ENCODE results near the gene MTURN. TPM values are rescaled to one million over a fixed set of nuclear protein-coding genes. Genes with fewer than 3 reads are reported as not detected.

MTURN gene
- total and polyA plus RNA-seq, 10 of the 15 experiments (the other 5 are each of a cell fraction or from before 2014, with no cell fraction given): 0.52 to 5.0 (median 3.3) TPM

DNA sequence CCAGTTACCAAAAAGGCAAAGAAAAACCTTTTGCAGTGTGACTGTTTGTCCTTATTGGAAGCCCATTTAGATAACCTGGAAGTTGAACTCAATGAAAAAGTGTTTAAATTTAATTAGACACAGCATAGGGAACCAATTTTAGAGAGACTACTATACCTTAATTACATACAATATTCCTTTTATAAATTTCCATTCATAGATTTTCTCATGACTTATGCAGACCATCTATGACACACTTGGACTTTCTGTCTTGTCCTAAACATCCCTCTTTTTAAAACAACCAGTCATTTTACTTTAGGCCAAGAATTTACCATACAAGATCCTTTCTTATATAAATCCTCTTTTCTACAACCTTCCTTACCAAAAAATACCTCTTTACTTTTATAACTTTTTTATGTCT, 61.6 kb downstream of the MTURN start:
- H3K9me3 ChIP-seq (replicated peaks; ENCODE audit: control insufficient read depth, insufficient read depth, low read length): peaks cover 12% of the 10 kb centered on the region; the same call in 2 of the 3 replicates
- ChIA-PET RAD21 (ENCODE audit: unreplicated experiment) (no interaction called here), SMC1A (ENCODE audit: uncharacterized antibody, unreplicated experiment) (interaction anchor here (0.8 to 1.4 kb wide), 3 partner anchors 11 to 96 kb away, joined by 3 to 5 read pairs (median 3); no protein-coding TSS in a partner anchor), POLR2A (no interaction called here), CTCF (no interaction called here)
- no peak overlapping the region for H3K4me2 ChIP-seq (ENCODE audit: control insufficient read depth, insufficient read depth)
- no peaks in the 10 kb centered on the region for H4K20me1 ChIP-seq (ENCODE audit: control insufficient read depth, insufficient read depth)
- peaks cover 12% of the 10 kb centered on the region for H3K4me1 ChIP-seq (ENCODE audit: control insufficient read depth, insufficient read depth, low read length)
- H3K79me2 ChIP-seq (ENCODE audit: control insufficient read depth, insufficient read depth, low read length): no peaks in the 10 kb centered on the region
- intact Hi-C loops (cut with micrococcal nuclease; ENCODE audit: unreplicated experiment) (no loop called here), in situ Hi-C loops (cut with MboI) (no loop called here)
- ATAC-seq: no peak
- H3K4me3 ChIP-seq: no peak overlapping the region
- no peak overlapping the region for H3K9ac ChIP-seq (ENCODE audit: control insufficient read depth, insufficient read depth, low read length)
- no peak for FAIRE-seq
- no peak for DNase-seq (ENCODE audit: low read depth, low spot score)
- H2AFZ ChIP-seq (ENCODE audit: control insufficient read depth, low read depth, low read length): no peak overlapping the region
- H3K36me3 ChIP-seq (ENCODE audit: control insufficient read depth in 2 of 2, insufficient read depth in 2 of 2, low read length in 1 of 2): no peaks in the 10 kb centered on the region; a peak in 1 of 4 replicates
- no TSS peak for BruUV-seq (replicated peaks)
- H3K27me3 ChIP-seq (replicated peaks in 1 of 2; ENCODE audit: control insufficient read depth in 2 of 2, insufficient read depth in 2 of 2, low read length in 1 of 2): no peaks in the 10 kb centered on the region
- H3K27ac ChIP-seq (ENCODE audit: control insufficient read depth, insufficient read depth): no peak overlapping the region
- TF ChIP-seq, protein P1, sequence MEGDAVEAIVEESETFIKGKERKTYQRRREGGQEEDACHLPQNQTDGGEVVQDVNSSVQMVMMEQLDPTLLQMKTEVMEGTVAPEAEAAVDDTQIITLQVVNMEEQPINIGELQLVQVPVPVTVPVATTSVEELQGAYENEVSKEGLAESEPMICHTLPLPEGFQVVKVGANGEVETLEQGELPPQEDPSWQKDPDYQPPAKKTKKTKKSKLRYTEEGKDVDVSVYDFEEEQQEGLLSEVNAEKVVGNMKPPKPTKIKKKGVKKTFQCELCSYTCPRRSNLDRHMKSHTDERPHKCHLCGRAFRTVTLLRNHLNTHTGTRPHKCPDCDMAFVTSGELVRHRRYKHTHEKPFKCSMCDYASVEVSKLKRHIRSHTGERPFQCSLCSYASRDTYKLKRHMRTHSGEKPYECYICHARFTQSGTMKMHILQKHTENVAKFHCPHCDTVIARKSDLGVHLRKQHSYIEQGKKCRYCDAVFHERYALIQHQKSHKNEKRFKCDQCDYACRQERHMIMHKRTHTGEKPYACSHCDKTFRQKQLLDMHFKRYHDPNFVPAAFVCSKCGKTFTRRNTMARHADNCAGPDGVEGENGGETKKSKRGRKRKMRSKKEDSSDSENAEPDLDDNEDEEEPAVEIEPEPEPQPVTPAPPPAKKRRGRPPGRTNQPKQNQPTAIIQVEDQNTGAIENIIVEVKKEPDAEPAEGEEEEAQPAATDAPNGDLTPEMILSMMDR (IDR thresholded peaks at IDR 0.05 in 2 of 3, conservative IDR thresholded peaks at IDR 0.05 in 1 of 3; ENCODE audit: control insufficient read depth in 2 of 3, extremely low read depth in 1 of 3, insufficient read depth in 1 of 3, low read depth in 3 of 3, low read length in 3 of 3): no peak
- no peak for TF ChIP-seq RAD21 (IDR thresholded peaks at IDR 0.05; ENCODE audit: insufficient read depth, low read depth, low read length)
- no peak for TF ChIP-seq ZNF274 (IDR thresholded peaks at IDR 0.05; ENCODE audit: insufficient read depth, insufficient read length)
- no peak for TF ChIP-seq ZNF384 (IDR thresholded peaks at IDR 0.05; ENCODE audit: borderline replicate concordance, low read depth, low read length)
- TF ChIP-seq POLR2AphosphoS2 (IDR thresholded peaks at IDR 0.05; ENCODE audit: low read depth, low read length): no peak
- no peak for TF ChIP-seq EED (IDR thresholded peaks at IDR 0.05; ENCODE audit: low read depth)
- TF ChIP-seq, protein P2, sequence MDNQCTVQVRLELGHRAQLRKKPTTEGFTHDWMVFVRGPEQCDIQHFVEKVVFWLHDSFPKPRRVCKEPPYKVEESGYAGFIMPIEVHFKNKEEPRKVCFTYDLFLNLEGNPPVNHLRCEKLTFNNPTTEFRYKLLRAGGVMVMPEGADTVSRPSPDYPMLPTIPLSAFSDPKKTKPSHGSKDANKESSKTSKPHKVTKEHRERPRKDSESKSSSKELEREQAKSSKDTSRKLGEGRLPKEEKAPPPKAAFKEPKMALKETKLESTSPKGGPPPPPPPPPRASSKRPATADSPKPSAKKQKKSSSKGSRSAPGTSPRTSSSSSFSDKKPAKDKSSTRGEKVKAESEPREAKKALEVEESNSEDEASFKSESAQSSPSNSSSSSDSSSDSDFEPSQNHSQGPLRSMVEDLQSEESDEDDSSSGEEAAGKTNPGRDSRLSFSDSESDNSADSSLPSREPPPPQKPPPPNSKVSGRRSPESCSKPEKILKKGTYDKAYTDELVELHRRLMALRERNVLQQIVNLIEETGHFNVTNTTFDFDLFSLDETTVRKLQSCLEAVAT (IDR thresholded peaks at IDR 0.05): no peak
- TF ChIP-seq GABPA (IDR thresholded peaks at IDR 0.05; ENCODE audit: low read depth): no peak
- TF ChIP-seq STAT1 (conservative IDR thresholded peaks at IDR 0.05): no peak
- TF ChIP-seq, protein P3, sequence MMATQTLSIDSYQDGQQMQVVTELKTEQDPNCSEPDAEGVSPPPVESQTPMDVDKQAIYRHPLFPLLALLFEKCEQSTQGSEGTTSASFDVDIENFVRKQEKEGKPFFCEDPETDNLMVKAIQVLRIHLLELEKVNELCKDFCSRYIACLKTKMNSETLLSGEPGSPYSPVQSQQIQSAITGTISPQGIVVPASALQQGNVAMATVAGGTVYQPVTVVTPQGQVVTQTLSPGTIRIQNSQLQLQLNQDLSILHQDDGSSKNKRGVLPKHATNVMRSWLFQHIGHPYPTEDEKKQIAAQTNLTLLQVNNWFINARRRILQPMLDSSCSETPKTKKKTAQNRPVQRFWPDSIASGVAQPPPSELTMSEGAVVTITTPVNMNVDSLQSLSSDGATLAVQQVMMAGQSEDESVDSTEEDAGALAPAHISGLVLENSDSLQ (IDR thresholded peaks at IDR 0.05): no peak
- TF ChIP-seq PRDM15 (CRISPR knock-in tag; IDR thresholded peaks at IDR 0.05): no peak
- no peak for TF ChIP-seq TAF1 (IDR thresholded peaks at IDR 0.05; ENCODE audit: borderline replicate concordance, low read depth, low read length)
- no peak for TF ChIP-seq PAX8 (IDR thresholded peaks at IDR 0.05)
- TF ChIP-seq, protein P4, sequence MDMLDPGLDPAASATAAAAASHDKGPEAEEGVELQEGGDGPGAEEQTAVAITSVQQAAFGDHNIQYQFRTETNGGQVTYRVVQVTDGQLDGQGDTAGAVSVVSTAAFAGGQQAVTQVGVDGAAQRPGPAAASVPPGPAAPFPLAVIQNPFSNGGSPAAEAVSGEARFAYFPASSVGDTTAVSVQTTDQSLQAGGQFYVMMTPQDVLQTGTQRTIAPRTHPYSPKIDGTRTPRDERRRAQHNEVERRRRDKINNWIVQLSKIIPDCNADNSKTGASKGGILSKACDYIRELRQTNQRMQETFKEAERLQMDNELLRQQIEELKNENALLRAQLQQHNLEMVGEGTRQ (IDR thresholded peaks at IDR 0.05; ENCODE audit: borderline replicate concordance, low read depth, low read length): no peak
- no peak for TF ChIP-seq ZZZ3 (IDR thresholded peaks at IDR 0.05; ENCODE audit: control insufficient read depth, insufficient read length, low read depth)
- TF ChIP-seq ZSCAN29 (IDR thresholded peaks at IDR 0.05): no peak
- no peak for TF ChIP-seq NFYB (IDR thresholded peaks at IDR 0.05; ENCODE audit: insufficient read depth, low read depth, low read length)

All from GM12878 (cell line).